Activated CD8-positive, alpha-beta memory T cell treated with anti-CD3 and anti-CD28 coated beads, Interleukin-2, amount 10 ng/mL, durations not matched to agents 7 days and 5 days (primary cell): ENCODE results near the gene CLCN6. TPM values are rescaled to one million over a fixed set of nuclear protein-coding genes. Genes with fewer than 3 reads are reported as not detected.

Source experiments
- ATAC-seq: fragments of 150-1000 bp; cut with Tn5 transposase; one replicate; pipeline ENCODE4 v1.10.0; 2021; ENCODE audit warnings: moderate library complexity
- CTCF ChIA-PET: fragments of 350-600 bp; sonication (Branson Sonifier 250); formaldehyde crosslinking; loops from one replicate; lab custom pipeline; 2021; ENCODE audit warnings: antibody characterized with exemption; lab: Charles Lee
- DNase-seq: peaks from one replicate; pipeline ENCODE4 v3.0.0-alpha.2; 2020
- H3K27ac Mint-ChIP-seq: one replicate; pipeline ENCODE4 v1.8.0; 2021; ENCODE audit warnings: mild to moderate bottlenecking, mixed read lengths
- H3K27me3 Mint-ChIP-seq: one replicate; pipeline ENCODE4 v1.8.0; 2021; ENCODE audit warnings: mixed read lengths
- H3K36me3 Mint-ChIP-seq: one replicate; pipeline ENCODE4 v1.8.0; 2021; ENCODE audit warnings: mild to moderate bottlenecking, mixed read lengths
- H3K4me1 Mint-ChIP-seq: one replicate; pipeline ENCODE4 v1.8.0; 2021; ENCODE audit warnings: mixed read lengths
- H3K4me3 Mint-ChIP-seq: one replicate; pipeline ENCODE4 v1.8.0; 2021; ENCODE audit warnings: mild to moderate bottlenecking, moderate library complexity, mixed read lengths
- H3K9me3 Mint-ChIP-seq: one replicate; pipeline ENCODE4 v1.8.0; 2022; ENCODE audit warnings: low read depth, mixed read lengths
- total RNA-seq, 2 experiments: library from RNA; stranded (reverse); gene quantifications; one replicate each; pipeline ENCODE4 v1.2.3, GENCODE V29; 2021

CLCN6 gene
- total RNA-seq, 2 experiments from 2014 or later: 20.0 to 21.1 TPM

GRCh38 chr1:11783556-11783955, 22.4 kb upstream of the CLCN6 start:
- no peaks in the 10 kb centered on the region for H3K27me3 Mint-ChIP-seq
- H3K4me3 Mint-ChIP-seq: no peak overlapping the region
- ATAC-seq: no peak
- no peaks in the 10 kb centered on the region for H3K9me3 Mint-ChIP-seq
- no peaks in the 10 kb centered on the region for H3K4me1 Mint-ChIP-seq
- no peaks in the 10 kb centered on the region for H3K36me3 Mint-ChIP-seq
- CTCF ChIA-PET: interaction anchor here (0.8 kb wide), 1 partner anchor 12 kb away, joined by 3 read pairs; no protein-coding TSS in a partner anchor
- no peak for DNase-seq
- no peak overlapping the region for H3K27ac Mint-ChIP-seq

GRCh38 chr1:11784256-11784992, 21.6 kb upstream of the CLCN6 start:
- ATAC-seq (no peak), DNase-seq (no peak)
- CTCF ChIA-PET: interaction anchor here (0.6 to 2.2 kb wide), 8 partner anchors 9 to 93 kb away, joined by 3 to 8 read pairs (median 4); no protein-coding TSS in a partner anchor
- H3K36me3 Mint-ChIP-seq: no peaks in the 10 kb centered on the region
- no peaks in the 10 kb centered on the region for H3K27me3 Mint-ChIP-seq
- H3K9me3 Mint-ChIP-seq: no peaks in the 10 kb centered on the region
- H3K4me3 Mint-ChIP-seq: no peak overlapping the region
- H3K27ac Mint-ChIP-seq: no peak overlapping the region
- no peaks in the 10 kb centered on the region for H3K4me1 Mint-ChIP-seq

GRCh38 chr1:11784993-11785769, 20.8 kb upstream of the CLCN6 start:
- Mint-ChIP-seq H3K27ac (no peak overlapping the region), H3K36me3 (no peaks in the 10 kb centered on the region), H3K4me3 (no peak overlapping the region), H3K9me3 (no peaks in the 10 kb centered on the region), H3K4me1 (no peaks in the 10 kb centered on the region), H3K27me3 (no peaks in the 10 kb centered on the region)
- ATAC-seq (peak; percentile 85), DNase-seq (peak; percentile 51)
- CTCF ChIA-PET: interaction anchor here (0.6 to 2.2 kb wide), 8 partner anchors 9 to 108 kb away, joined by 3 to 8 read pairs (median 4); no protein-coding TSS in a partner anchor

GRCh38 chr1:11786168-11786567, 19.8 kb upstream of the CLCN6 start:
- Mint-ChIP-seq H3K27ac (no peak overlapping the region), H3K4me3 (no peak overlapping the region), H3K27me3 (no peaks in the 10 kb centered on the region), H3K36me3 (no peaks in the 10 kb centered on the region), H3K9me3 (no peaks in the 10 kb centered on the region), H3K4me1 (no peaks in the 10 kb centered on the region)
- CTCF ChIA-PET: interaction anchor here (1.7 to 2.2 kb wide), 4 partner anchors 8 to 17 kb away, joined by 6 to 8 read pairs (median 6); no protein-coding TSS in a partner anchor
- ATAC-seq: no peak
- no peak for DNase-seq

- Mint-ChIP-seq H3K36me3 (no peaks in the 10 kb centered on the region), H3K27ac (no peak overlapping the region), H3K27me3 (no peaks in the 10 kb centered on the region), H3K9me3 (no peaks in the 10 kb centered on the region), H3K4me3 (no peak overlapping the region), H3K4me1 (no peaks in the 10 kb centered on the region)
- CTCF ChIA-PET: interaction anchor here (1.4 to 2.3 kb wide), 2 partner anchors 137 to 142 kb away, joined by 3 to 5 read pairs; no protein-coding TSS in a partner anchor
- DNase-seq: no peak
- no peak for ATAC-seq
Measured at GRCh38 chr1:11787251-11787803, 18.7 kb upstream of the CLCN6 start.

GRCh38 chr1:11787804-11788436, 18.1 kb upstream of the CLCN6 start:
- Mint-ChIP-seq H3K9me3 (no peaks in the 10 kb centered on the region), H3K4me1 (no peaks in the 10 kb centered on the region), H3K4me3 (no peak overlapping the region), H3K27me3 (no peaks in the 10 kb centered on the region), H3K27ac (no peak overlapping the region), H3K36me3 (no peaks in the 10 kb centered on the region)
- ATAC-seq (no peak), DNase-seq (no peak)
- CTCF ChIA-PET: interaction anchor here (1.4 to 2.3 kb wide), 2 partner anchors 138 to 142 kb away, joined by 3 to 5 read pairs; no protein-coding TSS in a partner anchor

- no peaks in the 10 kb centered on the region for H3K27me3 Mint-ChIP-seq
- no peaks in the 10 kb centered on the region for H3K4me1 Mint-ChIP-seq
- no peak for DNase-seq
- no peak overlapping the region for H3K4me3 Mint-ChIP-seq
- no peaks in the 10 kb centered on the region for H3K9me3 Mint-ChIP-seq
- no peaks in the 10 kb centered on the region for H3K36me3 Mint-ChIP-seq
- no peak for ATAC-seq
- H3K27ac Mint-ChIP-seq: no peak overlapping the region
- CTCF ChIA-PET: interaction anchor here (2.3 kb wide), 1 partner anchor 143 kb away, joined by 5 read pairs; no protein-coding TSS in a partner anchor
Measured at GRCh38 chr1:11788549-11789053, 17.4 kb upstream of the CLCN6 start.

GRCh38 chr1:11789126-11790067, 16.6 kb upstream of the CLCN6 start:
- H3K9me3 Mint-ChIP-seq: no peaks in the 10 kb centered on the region
- DNase-seq (no peak), ATAC-seq (no peak)
- H3K4me1 Mint-ChIP-seq: no peaks in the 10 kb centered on the region
- H3K36me3 Mint-ChIP-seq: no peaks in the 10 kb centered on the region
- no peak overlapping the region for H3K27ac Mint-ChIP-seq
- CTCF ChIA-PET: interaction anchor here (2.3 kb wide), 1 partner anchor 144 kb away, joined by 5 read pairs; no protein-coding TSS in a partner anchor
- no peaks in the 10 kb centered on the region for H3K27me3 Mint-ChIP-seq
- H3K4me3 Mint-ChIP-seq: no peak overlapping the region

- H3K4me1 Mint-ChIP-seq: no peaks in the 10 kb centered on the region
- no peaks in the 10 kb centered on the region for H3K36me3 Mint-ChIP-seq
- no peaks in the 10 kb centered on the region for H3K9me3 Mint-ChIP-seq
- CTCF ChIA-PET: no interaction called here
- DNase-seq: no peak
- ATAC-seq: no peak
- no peak overlapping the region for H3K27ac Mint-ChIP-seq
- no peaks in the 10 kb centered on the region for H3K27me3 Mint-ChIP-seq
- no peak overlapping the region for H3K4me3 Mint-ChIP-seq
Measured at GRCh38 chr1:11790101-11790879, 15.7 kb upstream of the CLCN6 start.

- Mint-ChIP-seq H3K4me1 (no peaks in the 10 kb centered on the region), H3K27ac (no peak overlapping the region), H3K9me3 (no peaks in the 10 kb centered on the region), H3K27me3 (no peaks in the 10 kb centered on the region), H3K36me3 (no peaks in the 10 kb centered on the region), H3K4me3 (no peak overlapping the region)
- CTCF ChIA-PET: no interaction called here
- ATAC-seq (no peak), DNase-seq (no peak)
Measured at GRCh38 chr1:11790880-11791715, 14.9 kb upstream of the CLCN6 start.

GRCh38 chr1:11792106-11792505, 13.9 kb upstream of the CLCN6 start:
- Mint-ChIP-seq H3K27ac (no peak overlapping the region), H3K36me3 (no peaks in the 10 kb centered on the region), H3K9me3 (no peaks in the 10 kb centered on the region), H3K27me3 (no peaks in the 10 kb centered on the region), H3K4me3 (no peak overlapping the region), H3K4me1 (no peaks in the 10 kb centered on the region)
- DNase-seq (no peak), ATAC-seq (no peak)
- CTCF ChIA-PET: interaction anchor here (0.6 kb wide), 1 partner anchor 227 kb away, joined by 3 read pairs; no protein-coding TSS in a partner anchor
